Activated CD4-positive, alpha-beta T cell treated with anti-CD3 and anti-CD28 coated beads, Interleukin-2, amount 10 ng/mL, durations not matched to agents 24 days and 14 days (primary cell): ENCODE measurements around the gene LDB2. TPM values are rescaled to one million over a fixed set of nuclear protein-coding genes. Genes with fewer than 3 reads are reported as not detected.

Experiments used
- DNase-seq: peaks from one replicate; pipeline ENCODE4 v3.0.0; 2022
- H3K27ac Mint-ChIP-seq: one replicate; pipeline ENCODE4 v1.8.0; 2022; ENCODE audit warnings: mild to moderate bottlenecking, mixed read lengths
- H3K27me3 Mint-ChIP-seq: one replicate; pipeline ENCODE4 v1.8.0; 2022; ENCODE audit warnings: mixed read lengths
- H3K36me3 Mint-ChIP-seq: one replicate; pipeline ENCODE4 v1.8.0; 2022; ENCODE audit warnings: low read depth, mild to moderate bottlenecking, mixed read lengths
- H3K4me1 Mint-ChIP-seq: one replicate; pipeline ENCODE4 v1.8.0; 2021; ENCODE audit warnings: mixed read lengths
- H3K4me3 Mint-ChIP-seq: one replicate; pipeline ENCODE4 v1.8.0; 2022; ENCODE audit warnings: mild to moderate bottlenecking, moderate library complexity, mixed read lengths
- H3K9me3 Mint-ChIP-seq: one replicate; pipeline ENCODE4 v1.8.0; 2021; ENCODE audit warnings: mixed read lengths
- intact Hi-C: fragments of 100-400 bp; cut with micrococcal nuclease; formaldehyde crosslinking; loops from one replicate; pipeline ENCODE4 v1.15.1; 2023
- total RNA-seq: library from RNA; stranded (reverse); gene quantifications from 2 replicates; pipeline ENCODE4 v1.2.3, GENCODE V29; 2022

LDB2 gene
- total RNA-seq, 1 donor from 2014 or later: not detected

DNA sequence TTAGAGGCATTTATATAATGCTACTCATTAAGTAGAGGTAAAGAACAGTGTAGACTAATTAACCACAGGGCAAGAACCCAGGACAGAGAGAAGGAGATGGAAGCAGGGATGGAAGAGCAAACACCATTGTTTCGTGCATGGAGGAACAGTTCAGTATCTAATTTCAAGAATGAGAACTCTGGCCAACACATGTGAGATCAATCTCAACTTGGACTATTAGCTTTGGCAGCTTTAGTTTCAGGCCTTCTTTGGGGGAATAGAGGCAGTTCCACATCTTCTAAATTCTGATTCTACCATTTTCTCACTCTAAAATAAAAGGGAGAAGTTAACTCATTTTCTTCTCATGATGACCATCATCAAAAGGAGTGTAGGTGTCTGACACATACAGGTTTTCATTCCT lies 207.0 kb downstream of the LDB2 start:
- H3K9me3 Mint-ChIP-seq: no peaks in the 10 kb centered on the region
- intact Hi-C loops: no loop called here
- H3K36me3 Mint-ChIP-seq: no peaks in the 10 kb centered on the region
- no peaks in the 10 kb centered on the region for H3K4me1 Mint-ChIP-seq
- no peak overlapping the region for H3K27ac Mint-ChIP-seq
- no peak for DNase-seq
- no peak overlapping the region for H3K4me3 Mint-ChIP-seq
- no peaks in the 10 kb centered on the region for H3K27me3 Mint-ChIP-seq

DNA sequence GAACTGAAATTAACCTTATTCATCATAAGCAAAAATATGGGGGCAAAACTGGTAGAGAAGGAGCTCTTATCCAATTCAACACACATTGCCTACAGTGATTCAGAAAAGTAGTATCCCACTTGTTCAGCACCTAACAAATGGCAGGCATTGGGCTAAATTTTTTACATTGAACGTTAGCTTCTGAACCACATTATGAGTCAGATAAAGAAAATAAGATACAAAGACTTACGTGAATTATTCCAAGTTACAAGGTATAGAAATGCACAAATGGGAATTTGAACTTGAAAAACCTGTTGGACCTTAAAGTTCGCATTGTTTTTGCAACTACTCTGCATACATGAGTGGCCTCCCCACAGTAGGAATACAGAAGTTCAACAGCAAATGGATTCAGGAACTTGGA lies 210.6 kb downstream of the LDB2 start:
- intact Hi-C loops: no loop called here
- Mint-ChIP-seq H3K27ac (no peak overlapping the region), H3K36me3 (no peaks in the 10 kb centered on the region), H3K4me3 (no peak overlapping the region), H3K4me1 (no peaks in the 10 kb centered on the region), H3K9me3 (no peaks in the 10 kb centered on the region), H3K27me3 (no peaks in the 10 kb centered on the region)
- DNase-seq: no peak

DNA sequence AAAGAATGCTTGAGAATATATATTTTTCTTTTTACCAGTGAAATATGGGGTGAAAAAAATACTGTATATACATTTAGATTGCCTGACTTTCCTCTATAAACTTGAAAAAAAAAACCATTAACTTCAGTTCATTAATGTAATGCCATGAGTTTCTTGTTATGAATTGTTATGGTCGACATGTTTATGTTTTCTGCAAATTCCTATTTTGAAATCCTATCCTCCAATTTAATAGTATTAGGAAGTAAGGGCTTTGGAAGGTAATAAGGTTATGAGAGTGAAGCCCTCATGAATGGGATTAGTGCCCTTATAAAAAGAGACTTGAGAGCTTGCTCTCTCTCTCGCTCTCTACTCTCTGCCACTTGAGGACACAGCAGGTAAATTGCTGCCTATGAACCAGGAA lies 211.4 kb downstream of the LDB2 start:
- Mint-ChIP-seq H3K36me3 (no peaks in the 10 kb centered on the region), H3K27me3 (no peaks in the 10 kb centered on the region), H3K4me1 (no peaks in the 10 kb centered on the region), H3K27ac (no peak overlapping the region), H3K4me3 (no peak overlapping the region), H3K9me3 (no peaks in the 10 kb centered on the region)
- no peak for DNase-seq
- intact Hi-C loops: no loop called here

DNA sequence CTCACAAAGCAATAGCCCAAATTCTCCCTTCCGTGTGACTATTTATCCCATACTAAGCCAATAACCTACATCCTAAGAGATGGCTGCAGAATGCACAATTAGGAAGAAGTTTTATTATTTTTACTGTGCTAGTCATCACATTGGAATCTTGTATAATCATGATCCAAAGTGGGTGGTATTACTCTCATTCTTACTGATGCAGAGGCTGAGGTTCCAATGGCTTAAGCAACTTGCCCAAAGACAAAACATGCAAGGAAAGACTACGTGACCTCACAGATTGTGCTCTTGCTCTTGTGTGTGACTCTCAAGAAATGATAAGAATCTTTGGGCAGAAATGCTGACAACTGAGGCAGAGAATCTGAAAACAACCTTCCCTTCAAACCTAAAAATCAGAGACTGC lies 212.2 kb downstream of the LDB2 start:
- H3K36me3 Mint-ChIP-seq: no peaks in the 10 kb centered on the region
- H3K4me3 Mint-ChIP-seq: no peak overlapping the region
- no peaks in the 10 kb centered on the region for H3K27me3 Mint-ChIP-seq
- intact Hi-C loops: no loop called here
- no peaks in the 10 kb centered on the region for H3K9me3 Mint-ChIP-seq
- no peak for DNase-seq
- H3K4me1 Mint-ChIP-seq: no peaks in the 10 kb centered on the region
- H3K27ac Mint-ChIP-seq: no peak overlapping the region

DNA sequence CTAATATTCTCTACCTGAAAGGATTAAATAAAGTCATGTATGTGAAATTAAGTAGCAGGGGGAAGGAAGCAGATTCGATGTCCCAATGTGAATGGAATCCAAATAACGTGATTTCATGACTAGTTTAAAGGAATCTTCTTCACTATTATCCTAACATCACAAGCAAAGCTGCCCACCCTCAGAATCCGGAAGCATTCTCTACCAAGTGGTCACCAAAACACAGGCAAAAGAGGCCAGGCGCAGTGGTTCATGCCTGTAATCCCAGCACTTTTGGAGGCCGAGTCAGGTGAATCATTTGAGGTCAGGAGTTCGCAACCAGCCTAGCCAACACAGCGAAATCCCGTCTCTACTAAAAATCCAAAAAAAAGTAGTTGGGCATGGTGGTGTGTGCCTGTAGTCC lies 212.9 kb downstream of the LDB2 start:
- DNase-seq: no peak
- H3K27me3 Mint-ChIP-seq: peaks cover 2% of the 10 kb centered on the region
- H3K4me1 Mint-ChIP-seq: no peaks in the 10 kb centered on the region
- H3K27ac Mint-ChIP-seq: no peak overlapping the region
- no peaks in the 10 kb centered on the region for H3K36me3 Mint-ChIP-seq
- intact Hi-C loops: no loop called here
- no peaks in the 10 kb centered on the region for H3K9me3 Mint-ChIP-seq
- H3K4me3 Mint-ChIP-seq: no peak overlapping the region

DNA sequence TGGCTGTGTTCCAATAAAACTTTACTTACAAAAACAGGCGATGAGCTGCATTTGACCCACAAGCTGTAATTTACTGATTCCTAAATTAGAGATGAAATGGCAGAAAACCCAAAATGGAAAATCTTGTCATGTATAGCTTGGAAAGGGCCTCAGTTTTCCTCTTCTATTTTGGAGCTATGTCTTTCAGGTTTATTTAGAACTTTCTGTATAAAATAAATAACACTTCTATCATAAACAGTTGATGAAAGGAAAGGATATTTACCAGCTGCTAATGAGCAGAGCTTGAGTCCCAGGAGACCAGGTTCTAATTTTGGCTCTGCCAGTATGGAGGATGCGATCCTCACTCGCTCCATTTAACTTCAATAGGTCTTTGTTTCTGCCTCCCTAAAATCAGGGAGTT lies 213.5 kb downstream of the LDB2 start:
- H3K4me1 Mint-ChIP-seq: no peaks in the 10 kb centered on the region
- DNase-seq: no peak
- H3K36me3 Mint-ChIP-seq: no peaks in the 10 kb centered on the region
- H3K4me3 Mint-ChIP-seq: no peak overlapping the region
- peaks cover 3% of the 10 kb centered on the region for H3K27me3 Mint-ChIP-seq
- H3K9me3 Mint-ChIP-seq: no peaks in the 10 kb centered on the region
- intact Hi-C loops: no loop called here
- H3K27ac Mint-ChIP-seq: no peak overlapping the region

DNA sequence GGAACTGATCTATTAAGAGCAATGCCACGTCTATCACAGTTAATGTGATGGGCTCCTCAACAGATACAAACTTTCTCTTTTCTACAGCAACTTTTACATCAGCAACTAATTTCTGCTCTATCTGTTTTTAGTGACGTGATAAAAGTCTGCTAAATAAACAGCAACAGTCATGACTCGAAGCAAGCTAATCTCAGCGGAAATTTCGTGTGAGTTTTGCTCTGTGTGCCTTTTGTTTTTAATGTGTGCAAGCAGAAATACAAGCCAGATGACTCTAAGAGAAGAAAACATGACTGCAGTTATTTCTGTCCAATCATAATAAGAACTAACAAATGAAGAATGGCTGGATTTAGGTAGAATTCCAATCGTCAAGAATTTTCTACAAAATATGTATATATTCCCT lies 214.3 kb downstream of the LDB2 start:
- DNase-seq: no peak
- H3K4me3 Mint-ChIP-seq: no peak overlapping the region
- no peak overlapping the region for H3K27ac Mint-ChIP-seq
- intact Hi-C loops: no loop called here
- no peaks in the 10 kb centered on the region for H3K4me1 Mint-ChIP-seq
- H3K36me3 Mint-ChIP-seq: no peaks in the 10 kb centered on the region
- H3K27me3 Mint-ChIP-seq: peaks cover 3% of the 10 kb centered on the region
- H3K9me3 Mint-ChIP-seq: no peaks in the 10 kb centered on the region

DNA sequence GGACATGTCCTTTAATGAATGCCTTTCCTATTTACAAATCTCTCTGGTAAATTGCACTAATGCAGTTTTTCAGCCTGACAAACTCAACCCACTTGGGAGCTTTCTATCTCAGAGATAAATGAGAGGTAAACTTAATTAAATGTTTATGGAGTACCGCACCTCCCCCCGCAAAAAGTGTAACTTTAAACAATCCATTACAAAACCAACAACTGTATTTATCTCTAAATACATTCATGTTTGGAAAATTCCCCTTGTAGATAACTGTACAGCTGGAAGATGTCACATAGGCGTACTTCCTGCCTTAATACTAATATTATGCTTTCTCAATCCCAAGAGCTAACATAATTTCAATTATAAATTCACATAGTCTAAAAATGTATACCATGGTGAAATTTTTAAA lies 215.5 kb downstream of the LDB2 start:
- Mint-ChIP-seq H3K27me3 (peaks cover 3% of the 10 kb centered on the region), H3K27ac (no peak overlapping the region), H3K4me3 (no peak overlapping the region), H3K4me1 (no peaks in the 10 kb centered on the region), H3K36me3 (no peaks in the 10 kb centered on the region), H3K9me3 (no peaks in the 10 kb centered on the region)
- intact Hi-C loops: no loop called here
- DNase-seq: no peak

DNA sequence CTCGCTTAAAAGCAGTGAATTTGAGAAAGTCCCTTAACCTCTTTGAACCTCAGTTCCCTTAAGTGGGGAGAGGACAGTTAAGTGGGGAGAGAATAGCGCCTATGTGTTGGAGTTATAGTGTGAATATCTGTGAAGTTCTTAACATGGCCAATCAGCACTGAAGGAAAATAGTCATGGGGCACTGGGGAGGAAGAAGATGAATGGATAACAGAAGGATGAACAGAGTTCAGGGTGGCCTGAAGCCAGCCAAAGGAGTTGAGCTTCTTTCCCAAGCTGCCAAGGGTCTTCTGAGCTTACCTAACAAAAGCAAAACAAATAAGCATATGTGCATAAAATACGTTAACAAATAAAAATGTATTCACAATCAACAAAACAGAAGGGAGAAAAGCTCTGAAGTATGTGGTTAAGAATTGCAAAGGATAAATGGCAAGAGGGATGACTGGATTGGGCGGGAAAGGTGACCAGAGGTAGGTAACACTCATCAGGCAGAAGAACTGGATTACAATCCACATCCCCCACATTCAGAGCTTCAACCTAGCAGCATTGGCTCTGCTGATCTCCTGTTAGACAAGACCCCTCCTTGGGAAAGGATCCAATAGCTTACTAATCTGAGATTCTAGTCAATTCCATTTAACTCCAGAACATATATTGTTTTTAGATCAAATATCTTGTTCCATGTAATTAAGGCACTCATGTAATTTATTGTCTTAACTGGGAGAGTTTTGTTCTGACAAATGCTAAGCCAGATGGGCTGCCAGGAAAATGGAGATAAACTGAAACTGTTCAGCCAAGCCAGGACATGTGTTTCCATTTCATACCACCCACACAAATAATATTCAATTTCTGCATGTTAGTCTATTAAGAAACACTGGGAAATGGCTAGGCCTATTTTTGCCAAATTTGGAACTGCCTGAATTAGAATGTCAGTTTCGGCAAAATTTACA lies 221.2 kb downstream of the LDB2 start:
- Mint-ChIP-seq H3K4me1 (no peaks in the 10 kb centered on the region), H3K27me3 (peaks cover 3% of the 10 kb centered on the region), H3K4me3 (no peak overlapping the region), H3K27ac (no peak overlapping the region), H3K36me3 (no peaks in the 10 kb centered on the region), H3K9me3 (no peaks in the 10 kb centered on the region)
- DNase-seq: no peak
- intact Hi-C loops: no loop called here

DNA sequence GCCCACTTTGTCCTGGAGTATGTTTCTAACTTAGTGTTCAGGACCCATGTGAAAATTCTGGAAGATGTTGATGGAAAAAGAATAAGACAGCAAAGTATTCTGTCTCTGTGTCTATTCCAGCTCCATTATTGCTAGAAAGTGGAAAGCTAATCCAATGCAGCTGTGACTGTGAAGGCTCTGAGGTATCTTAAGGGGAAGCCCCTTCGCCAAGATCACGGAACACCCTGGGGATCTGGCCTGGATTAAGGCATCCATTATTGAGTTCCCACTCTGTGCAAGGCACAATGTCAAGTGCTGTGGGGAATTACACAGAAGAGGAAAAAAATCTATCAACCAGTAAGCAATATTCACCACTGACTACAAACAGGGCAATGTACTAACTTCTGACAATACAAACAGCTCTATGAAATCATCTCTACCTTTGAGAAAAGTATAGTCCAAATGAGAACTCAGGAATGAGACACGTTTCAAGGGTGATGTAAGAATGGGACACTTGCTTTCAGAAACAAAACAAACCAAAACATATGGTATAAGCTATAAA lies 222.1 kb downstream of the LDB2 start:
- no peak for DNase-seq
- intact Hi-C loops: no loop called here
- H3K36me3 Mint-ChIP-seq: no peaks in the 10 kb centered on the region
- H3K4me3 Mint-ChIP-seq: no peak overlapping the region
- no peaks in the 10 kb centered on the region for H3K9me3 Mint-ChIP-seq
- H3K27me3 Mint-ChIP-seq: peaks cover 3% of the 10 kb centered on the region
- no peak overlapping the region for H3K27ac Mint-ChIP-seq
- H3K4me1 Mint-ChIP-seq: no peaks in the 10 kb centered on the region

DNA sequence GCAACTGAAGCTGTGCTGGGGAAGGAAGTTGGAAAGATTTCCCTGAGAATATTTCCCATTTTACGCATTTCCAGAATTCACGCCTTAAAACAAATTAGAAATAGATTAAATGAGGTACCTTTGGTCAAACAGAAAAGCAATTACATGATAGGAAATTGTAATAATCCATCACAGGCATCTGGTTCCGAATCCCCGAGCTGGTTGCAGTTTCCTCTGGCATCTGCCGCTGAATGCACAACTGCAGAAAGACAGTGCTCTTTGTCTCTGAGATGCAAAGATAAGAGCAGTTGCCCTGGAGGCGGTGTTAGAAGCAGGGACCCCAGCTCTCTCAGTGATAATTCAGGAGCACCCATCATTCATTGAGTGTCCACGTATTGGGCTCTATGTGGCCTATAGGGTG lies 224.4 kb downstream of the LDB2 start:
- Mint-ChIP-seq H3K36me3 (no peaks in the 10 kb centered on the region), H3K4me1 (no peaks in the 10 kb centered on the region), H3K27ac (no peak overlapping the region), H3K9me3 (no peaks in the 10 kb centered on the region), H3K27me3 (no peaks in the 10 kb centered on the region), H3K4me3 (no peak overlapping the region)
- intact Hi-C loops: no loop called here
- no peak for DNase-seq

DNA sequence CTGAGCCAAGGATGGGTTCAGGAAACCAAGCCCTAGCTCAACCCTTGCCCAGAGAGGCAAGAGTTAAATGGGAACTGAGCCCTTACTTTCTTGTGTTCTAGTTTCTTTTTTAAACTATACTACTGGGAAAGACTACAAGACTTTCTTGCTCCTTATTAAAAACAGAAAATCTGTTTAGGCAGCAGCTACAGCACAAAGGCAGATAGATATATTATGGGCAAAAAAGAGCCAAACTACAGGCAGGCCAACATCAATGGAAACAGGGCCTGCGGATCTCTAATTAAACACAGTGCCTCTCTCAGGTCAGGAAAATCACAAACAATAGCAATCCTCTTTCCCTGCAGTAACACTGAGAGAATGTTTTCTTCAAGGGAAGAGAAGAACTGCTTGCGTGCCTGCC lies 226.0 kb downstream of the LDB2 start:
- Mint-ChIP-seq H3K9me3 (no peaks in the 10 kb centered on the region), H3K27me3 (no peaks in the 10 kb centered on the region), H3K4me3 (no peak overlapping the region), H3K4me1 (no peaks in the 10 kb centered on the region), H3K36me3 (no peaks in the 10 kb centered on the region), H3K27ac (no peak overlapping the region)
- DNase-seq: no peak
- intact Hi-C loops: no loop called here

DNA sequence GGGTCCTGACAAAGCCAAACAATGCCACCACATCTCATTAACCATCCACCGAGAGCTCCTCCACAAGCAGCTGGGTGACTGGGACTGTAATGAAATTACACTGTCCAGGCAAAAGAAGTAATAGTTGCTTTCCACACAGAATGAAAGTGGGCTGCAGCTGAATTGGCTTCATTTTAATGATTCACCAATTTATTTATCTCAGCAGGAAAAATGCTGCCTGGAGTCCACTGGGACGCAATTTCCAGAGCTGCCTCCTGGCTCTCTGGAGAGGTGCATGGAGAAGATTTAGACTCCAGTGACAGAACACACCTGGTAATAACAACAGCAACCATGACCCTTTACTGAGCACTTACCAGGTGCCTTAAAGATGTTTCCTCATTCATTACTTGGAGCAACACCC lies 226.7 kb downstream of the LDB2 start:
- Mint-ChIP-seq H3K27ac (no peak overlapping the region), H3K36me3 (no peaks in the 10 kb centered on the region), H3K27me3 (no peaks in the 10 kb centered on the region), H3K4me3 (no peak overlapping the region), H3K9me3 (no peaks in the 10 kb centered on the region), H3K4me1 (no peaks in the 10 kb centered on the region)
- intact Hi-C loops: no loop called here
- DNase-seq: no peak

DNA sequence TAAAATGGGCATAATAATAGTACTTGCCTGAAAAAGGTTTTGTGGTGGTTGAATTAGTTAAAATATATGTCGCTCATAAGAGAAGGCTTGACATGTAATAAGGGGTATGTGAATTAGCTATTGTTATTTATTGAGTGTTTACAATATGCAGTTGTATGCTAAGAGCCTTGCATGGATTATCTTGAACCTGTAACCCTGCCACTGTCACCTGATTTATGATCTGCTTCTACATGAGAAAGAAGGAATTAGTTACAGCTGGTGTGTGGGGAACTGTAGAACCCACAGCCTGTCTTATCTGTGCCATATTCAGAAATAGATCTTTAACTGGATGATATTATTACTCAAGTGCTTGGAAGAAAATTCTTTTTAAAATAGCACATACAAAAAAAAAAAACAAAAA lies 227.7 kb downstream of the LDB2 start:
- no peaks in the 10 kb centered on the region for H3K36me3 Mint-ChIP-seq
- intact Hi-C loops: no loop called here
- no peaks in the 10 kb centered on the region for H3K4me1 Mint-ChIP-seq
- H3K9me3 Mint-ChIP-seq: no peaks in the 10 kb centered on the region
- no peak overlapping the region for H3K27ac Mint-ChIP-seq
- no peak overlapping the region for H3K4me3 Mint-ChIP-seq
- H3K27me3 Mint-ChIP-seq: no peaks in the 10 kb centered on the region
- no peak for DNase-seq

DNA sequence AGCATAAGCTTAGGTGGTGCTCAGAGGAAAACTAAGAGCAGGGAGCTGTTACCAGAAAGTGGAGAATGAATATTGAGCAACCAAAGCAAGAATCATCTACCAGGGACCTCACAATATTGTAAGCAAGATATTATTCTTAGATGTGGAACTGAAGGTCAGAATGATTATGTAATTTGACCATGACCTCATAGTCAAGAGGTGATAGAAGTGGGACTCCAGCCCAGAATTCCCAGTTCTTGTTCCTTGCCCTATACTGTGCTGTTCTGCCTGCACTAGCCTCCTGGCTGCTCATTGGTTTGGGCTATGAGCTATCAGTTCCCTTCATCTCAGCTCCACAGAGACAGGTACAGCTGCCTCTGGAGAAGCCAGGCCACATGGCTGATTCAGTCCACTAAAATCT lies 229.4 kb downstream of the LDB2 start:
- Mint-ChIP-seq H3K27ac (no peak overlapping the region), H3K27me3 (no peaks in the 10 kb centered on the region), H3K36me3 (no peaks in the 10 kb centered on the region), H3K9me3 (no peaks in the 10 kb centered on the region), H3K4me3 (no peak overlapping the region), H3K4me1 (no peaks in the 10 kb centered on the region)
- intact Hi-C loops: no loop called here
- no peak for DNase-seq
